Bronchial smooth muscle cell (primary cell): ENCODE results near the gene DDRGK1. TPM values are rescaled to one million over a fixed set of nuclear protein-coding genes. Genes with fewer than 3 reads are reported as not detected.

Experiments used
- total RNA-seq: library from RNA; depleted of rRNA; stranded (reverse); fragments of >200 nt; gene quantifications from 2 replicates; pipeline ENCODE4 v1.2.1, GENCODE V29; 2014

The DDRGK1 gene
- 27.0 and 32.0 TPM in 2 replicates for total RNA-seq

GRCh38 chr20:3204124-3204794 is at the start of gene DDRGK1:
Gene DDRGK1, minus strand, starts transcription at chr20:3204682. Its CDS starts 55 bp downstream, at chr20:3204627.

DNA sequence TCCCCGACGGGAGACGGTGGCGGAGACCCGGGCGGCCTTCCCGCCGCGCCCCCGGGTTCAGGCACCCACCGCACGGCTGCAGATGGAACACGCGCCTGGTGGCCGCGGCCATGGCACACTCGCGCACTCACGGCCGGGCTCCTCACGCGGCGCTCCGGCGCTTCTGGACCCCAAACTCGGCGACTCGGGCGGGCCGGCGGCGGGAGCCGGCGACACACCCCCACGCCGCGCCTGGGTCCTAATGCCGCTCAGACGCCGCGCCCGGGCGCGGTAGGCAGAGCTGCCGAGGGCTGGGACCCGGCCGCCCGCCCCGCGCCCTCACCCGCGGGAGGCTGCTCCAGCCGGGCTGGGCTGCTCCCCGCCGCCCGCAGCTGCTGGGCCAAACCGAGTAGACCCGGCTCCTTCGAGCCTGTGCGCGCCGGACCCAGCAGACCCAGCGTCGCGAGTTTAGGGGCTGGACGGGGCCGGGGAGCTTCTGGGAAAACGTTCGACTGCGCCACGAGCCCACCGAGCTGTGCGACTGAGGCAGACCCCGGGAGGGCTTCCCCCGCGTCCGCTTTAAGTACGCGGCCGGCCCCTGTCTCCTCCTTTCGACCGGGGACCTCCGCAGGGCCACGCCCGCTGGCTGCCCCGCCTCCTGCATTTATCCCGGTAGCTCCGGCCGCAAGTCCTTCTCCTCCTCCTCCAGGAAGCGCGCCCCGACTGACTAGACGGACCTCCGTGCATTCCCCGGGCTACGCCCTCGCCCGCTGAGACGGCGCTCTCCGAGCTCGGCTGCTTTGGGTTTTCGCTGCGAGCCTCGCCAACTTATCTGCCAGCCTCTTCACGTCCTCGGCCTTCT is 34.8 kb upstream of the DDRGK1 start, which contains the start of gene SLC4A11:
Gene SLC4A11 (minus strand): TSS at position 165 of the 841 bp plus-strand sequence. CDS start 53 bp downstream, at position 112.

GRCh38 chr20:3209257-3209945 is 4.9 kb upstream of the DDRGK1 start, which contains the start of gene ITPA:
Gene ITPA, plus strand, starts transcription at chr20:3209498. Its CDS starts 54 bp downstream, at chr20:3209552.

GRCh38 chr20:3172933-3173609 is 31.4 kb downstream of the DDRGK1 start, which contains the start of gene LZTS3:
Gene LZTS3, minus strand, starts transcription at chr20:3173549. Its CDS starts 6,386 bp downstream, at chr20:3167163.

Other genes with a start within 250 kb of the DDRGK1 start
- gene GNRH2, start 161.1 kb downstream of the DDRGK1 start, total RNA-seq = 0.26 and 0.32 TPM in 2 replicates
- gene MRPS26, start 158.6 kb downstream of the DDRGK1 start, total RNA-seq = 39.1 and 46.0 TPM in 2 replicates
- gene OXT, start 133.1 kb downstream of the DDRGK1 start, total RNA-seq = not detected in 2 replicates
- gene AVP, start 120.0 kb downstream of the DDRGK1 start, total RNA-seq = not detected in 2 replicates
- 5.8 and 7.7 TPM in 2 replicates for gene FASTKD5, start 44.8 kb downstream of the DDRGK1 start, total RNA-seq
- gene UBOX5, start 44.8 kb downstream of the DDRGK1 start, total RNA-seq = 1.8 and 2.0 TPM in 2 replicates
- 2.8 and 3.4 TPM in 2 replicates for gene LZTS3, start 31.1 kb downstream of the DDRGK1 start, total RNA-seq
- gene ITPA, start 4.8 kb upstream of the DDRGK1 start, total RNA-seq = 11.2 and 32.5 TPM in 2 replicates
- gene SLC4A11, start 34.5 kb upstream of the DDRGK1 start, total RNA-seq = 0.94 and 1.7 TPM in 2 replicates
- 9.1 and 10.0 TPM in 2 replicates for gene DNAAF9, start 203.0 kb upstream of the DDRGK1 start, total RNA-seq